Activated naive CD8-positive, alpha-beta T cell treated with anti-CD3 and anti-CD28 coated beads, Interleukin-2, amount 10 ng/mL, durations not matched to agents 7 days and 5 days (primary cell): ENCODE data around the gene PRDM13. TPM values are rescaled to one million over a fixed set of nuclear protein-coding genes. Genes with fewer than 3 reads are reported as not detected.

ENCODE experiments used
- ATAC-seq: fragments of 150-1000 bp; cut with Tn5 transposase; one replicate; pipeline ENCODE4 v1.10.0; 2021; ENCODE audit warnings: low read depth, moderate library complexity
- POLR2A ChIA-PET: fragments of 350-600 bp; sonication (Branson Sonifier 250); formaldehyde crosslinking; loops from one replicate; lab custom pipeline; 2021; ENCODE audit warnings: antibody characterized with exemption; lab: Charles Lee
- DNase-seq: peaks from one replicate; pipeline ENCODE4 v3.0.0; 2021
- H3K27ac Mint-ChIP-seq: one replicate; pipeline ENCODE4 v1.8.0; 2022; ENCODE audit warnings: mild to moderate bottlenecking, mixed read lengths
- H3K27me3 Mint-ChIP-seq: one replicate; pipeline ENCODE4 v1.8.0; 2022; ENCODE audit warnings: mild to moderate bottlenecking, moderate library complexity, mixed read lengths
- H3K36me3 Mint-ChIP-seq: one replicate; pipeline ENCODE4 v1.8.0; 2021; ENCODE audit warnings: mild to moderate bottlenecking, mixed read lengths
- H3K4me1 Mint-ChIP-seq: one replicate; pipeline ENCODE4 v1.8.0; 2021; ENCODE audit warnings: mixed read lengths
- H3K4me3 Mint-ChIP-seq: one replicate; pipeline ENCODE4 v1.8.0; 2022; ENCODE audit warnings: mild to moderate bottlenecking, moderate library complexity, mixed read lengths
- H3K9me3 Mint-ChIP-seq: one replicate; pipeline ENCODE4 v1.8.0; 2021; ENCODE audit warnings: mixed read lengths
- total RNA-seq, 2 experiments: library from RNA; stranded (reverse); gene quantifications; one replicate each; pipeline ENCODE4 v1.2.3, GENCODE V29; 2021

PRDM13 gene
- not detected for total RNA-seq

- POLR2A ChIA-PET: no interaction called here
Observed at GRCh38 chr6:99606656-99607415, at the start of gene PRDM13. Gene PRDM13, plus strand, starts transcription at chr6:99606833. Its CDS starts 202 bp downstream, at chr6:99607035.

GRCh38 chr6:99559057-99559456 is 47.6 kb upstream of the PRDM13 start:
- no peak for ATAC-seq
- H3K36me3 Mint-ChIP-seq: peaks cover 32% of the 10 kb centered on the region

More at GRCh38 chr6:99606656-99607415, at the start of gene PRDM13:
- Mint-ChIP-seq H3K4me1 (peaks cover 42% of the 10 kb centered on the region), H3K36me3 (peaks cover 4% of the 10 kb centered on the region), H3K27ac (no peak within 1 kb of the TSS), H3K4me3 (no peak within 1 kb of the TSS), H3K27me3 (peaks cover 95% of the 10 kb centered on the region), H3K9me3 (peaks cover 2% of the 10 kb centered on the region)
- ATAC-seq (no peak), DNase-seq (peak; percentile 36)

GRCh38 chr6:99560668-99561067 is 46.0 kb upstream of the PRDM13 start:
- Mint-ChIP-seq H3K4me3 (no peak overlapping the region), H3K9me3 (no peaks in the 10 kb centered on the region), H3K36me3 (peaks cover 24% of the 10 kb centered on the region), H3K4me1 (peaks cover 7% of the 10 kb centered on the region), H3K27me3 (no peaks in the 10 kb centered on the region), H3K27ac (no peak overlapping the region)
- DNase-seq (no peak), ATAC-seq (no peak)
- POLR2A ChIA-PET: no interaction called here

More at GRCh38 chr6:99559057-99559456, 47.6 kb upstream of the PRDM13 start:
- Mint-ChIP-seq H3K9me3 (no peaks in the 10 kb centered on the region), H3K27me3 (no peaks in the 10 kb centered on the region), H3K27ac (no peak overlapping the region), H3K4me1 (peaks cover 7% of the 10 kb centered on the region), H3K4me3 (no peak overlapping the region)
- POLR2A ChIA-PET: no interaction called here
- DNase-seq: no peak

- peaks cover 8% of the 10 kb centered on the region for H3K36me3 Mint-ChIP-seq
- peaks cover 16% of the 10 kb centered on the region for H3K4me1 Mint-ChIP-seq
- H3K27ac Mint-ChIP-seq: no peak overlapping the region
- H3K9me3 Mint-ChIP-seq: no peaks in the 10 kb centered on the region
- H3K4me3 Mint-ChIP-seq: no peak overlapping the region
- POLR2A ChIA-PET: interaction anchor here (0.5 kb wide), 1 partner anchor 279 kb away, joined by 6 read pairs; no protein-coding TSS in a partner anchor
- no peaks in the 10 kb centered on the region for H3K27me3 Mint-ChIP-seq
- DNase-seq (no peak), ATAC-seq (no peak)
Observed at GRCh38 chr6:99563056-99563723, 43.4 kb upstream of the PRDM13 start.

- peak within 1 kb of the TSS; percentile 94 for H3K4me3 Mint-ChIP-seq
- H3K9me3 Mint-ChIP-seq: no peaks in the 10 kb centered on the region
- ATAC-seq (peak; percentile 97), DNase-seq (peak; percentile 89)
- H3K36me3 Mint-ChIP-seq: no peaks in the 10 kb centered on the region
- POLR2A ChIA-PET: interaction anchor here (0.7 to 2.0 kb wide), 12 partner anchors 18 to 175 kb away, joined by 3 to 20 read pairs (median 4); partner anchors contain the start of genes COQ3 and PNISR
- peaks cover 20% of the 10 kb centered on the region for H3K4me1 Mint-ChIP-seq
- H3K27ac Mint-ChIP-seq: peak within 1 kb of the TSS; percentile 92
- H3K27me3 Mint-ChIP-seq: no peaks in the 10 kb centered on the region
Observed at GRCh38 chr6:99568103-99568933, 38.3 kb upstream of the PRDM13 start, which contains the start of gene CCNC. Gene CCNC, minus strand, starts transcription at chr6:99568660. Its CDS starts 133 bp downstream, at chr6:99568527.

GRCh38 chr6:99573980-99574617 is 32.5 kb upstream of the PRDM13 start:
- peaks cover 11% of the 10 kb centered on the region for H3K4me1 Mint-ChIP-seq
- H3K27ac Mint-ChIP-seq: no peak overlapping the region
- no peak for DNase-seq
- H3K4me3 Mint-ChIP-seq: no peak overlapping the region
- ATAC-seq: no peak
- peaks cover 31% of the 10 kb centered on the region for H3K27me3 Mint-ChIP-seq
- POLR2A ChIA-PET: no interaction called here
- H3K9me3 Mint-ChIP-seq: no peaks in the 10 kb centered on the region
- H3K36me3 Mint-ChIP-seq: no peaks in the 10 kb centered on the region

- Mint-ChIP-seq H3K9me3 (no peaks in the 10 kb centered on the region), H3K4me1 (peaks cover 11% of the 10 kb centered on the region), H3K36me3 (no peaks in the 10 kb centered on the region), H3K4me3 (no peak overlapping the region), H3K27ac (no peak overlapping the region), H3K27me3 (peaks cover 37% of the 10 kb centered on the region)
- DNase-seq (no peak), ATAC-seq (no peak)
- POLR2A ChIA-PET: no interaction called here
Observed at GRCh38 chr6:99575544-99576227, 30.9 kb upstream of the PRDM13 start.

- Mint-ChIP-seq H3K27me3 (peaks cover 41% of the 10 kb centered on the region), H3K4me3 (no peak overlapping the region), H3K27ac (no peak overlapping the region), H3K36me3 (no peaks in the 10 kb centered on the region), H3K4me1 (peaks cover 5% of the 10 kb centered on the region), H3K9me3 (no peaks in the 10 kb centered on the region)
- no peak for ATAC-seq
- POLR2A ChIA-PET: no interaction called here
- no peak for DNase-seq
Observed at GRCh38 chr6:99579781-99580180, 26.9 kb upstream of the PRDM13 start.

GRCh38 chr6:99587792-99588191 is 18.8 kb upstream of the PRDM13 start:
- Mint-ChIP-seq H3K4me3 (no peak overlapping the region), H3K4me1 (peaks cover 23% of the 10 kb centered on the region), H3K9me3 (no peaks in the 10 kb centered on the region), H3K27ac (no peak overlapping the region), H3K36me3 (no peaks in the 10 kb centered on the region), H3K27me3 (peaks cover 80% of the 10 kb centered on the region)
- POLR2A ChIA-PET: no interaction called here
- no peak for ATAC-seq
- DNase-seq: no peak

GRCh38 chr6:99588618-99589289 is 17.9 kb upstream of the PRDM13 start:
- Mint-ChIP-seq H3K4me1 (peaks cover 23% of the 10 kb centered on the region), H3K27me3 (peaks cover 84% of the 10 kb centered on the region), H3K36me3 (no peaks in the 10 kb centered on the region), H3K4me3 (peak overlapping the region; percentile 82), H3K9me3 (no peaks in the 10 kb centered on the region), H3K27ac (no peak overlapping the region)
- peak; percentile 70 for DNase-seq
- POLR2A ChIA-PET: interaction anchor here (1.5 kb wide), 1 partner anchor 20 kb away, joined by 5 read pairs; the partner anchor contains the start of gene CCNC
- peak; percentile 90 for ATAC-seq

GRCh38 chr6:99589290-99589672 is 17.4 kb upstream of the PRDM13 start:
- ATAC-seq (peak; percentile 22), DNase-seq (no peak)
- H3K36me3 Mint-ChIP-seq: no peaks in the 10 kb centered on the region
- H3K4me1 Mint-ChIP-seq: peaks cover 23% of the 10 kb centered on the region
- H3K27ac Mint-ChIP-seq: no peak overlapping the region
- no peaks in the 10 kb centered on the region for H3K9me3 Mint-ChIP-seq
- peaks cover 84% of the 10 kb centered on the region for H3K27me3 Mint-ChIP-seq
- H3K4me3 Mint-ChIP-seq: peak overlapping the region; percentile 82
- POLR2A ChIA-PET: interaction anchor here (1.5 kb wide), 1 partner anchor 21 kb away, joined by 5 read pairs; the partner anchor contains the start of gene CCNC
